Lung (tissue), 12 donors: Measurements from ENCODE around the gene FLYWCH2. TPM values are rescaled to one million over a fixed set of nuclear protein-coding genes. Genes with fewer than 3 reads are reported as not detected.

Experiments used
- ATAC-seq: fragments of 200-7000 bp; cut with Tn5 transposase; one replicate; pipeline ENCODE4 v1.9.1; 2020; ENCODE audit warnings: moderate number of reproducible peaks; ENCODE audit not compliant: insufficient read depth, low FRiP score
- DNase-seq, 3 donors: peaks; one replicate each; pipeline ENCODE4 v3.0.0-alpha.2; 2013 to 2017
- H3K27ac ChIP-seq, 2 donors: one replicate each; pipeline ENCODE4 v1.5.1; 2013; ENCODE audit warnings: mild to moderate bottlenecking in 2 of 2, moderate library complexity in 2 of 2, control low read depth in 1 of 2, inconsistent platforms in 1 of 2, low read depth in 1 of 2, low read length in 1 of 2
- H3K27me3 ChIP-seq, 3 donors: one replicate each; pipeline ENCODE4 v1.5.1; 2013; ENCODE audit warnings: low read length in 2 of 3; ENCODE audit not compliant: control insufficient read depth in 3 of 3, insufficient read depth in 3 of 3
- H3K36me3 ChIP-seq, 4 donors: one replicate each; pipeline ENCODE4 v1.5.1; 2013; ENCODE audit warnings: low read length in 4 of 4, mild to moderate bottlenecking in 1 of 4, moderate library complexity in 1 of 4; ENCODE audit not compliant: control insufficient read depth in 4 of 4, insufficient read depth in 4 of 4
- H3K4me1 ChIP-seq, 5 donors: one replicate each; pipeline ENCODE4 v1.5.1; 2013; ENCODE audit warnings: low read length in 5 of 5, mild to moderate bottlenecking in 2 of 5, moderate library complexity in 1 of 5; ENCODE audit not compliant: control insufficient read depth in 5 of 5, insufficient read depth in 5 of 5
- H3K4me3 ChIP-seq: one replicate; pipeline ENCODE4 v1.5.1; 2013; ENCODE audit warnings: mild to moderate bottlenecking, control low read depth, moderate library complexity
- H3K9ac ChIP-seq, 2 donors: one replicate each; pipeline ENCODE4 v1.5.1; 2013; ENCODE audit warnings: low read length in 2 of 2, control low read depth in 1 of 2; ENCODE audit not compliant: insufficient read depth in 1 of 2
- H3K9me3 ChIP-seq, 4 donors: one replicate each; pipeline ENCODE4 v1.5.1; 2013; ENCODE audit warnings: low read length in 3 of 4, mild to moderate bottlenecking in 1 of 4, moderate library complexity in 1 of 4; ENCODE audit not compliant: control insufficient read depth in 4 of 4, insufficient read depth in 3 of 4
- CTCF ChIP-seq: IDR thresholded peaks from 2 replicates; pipeline ENCODE4 v1.5.1; 2012; ENCODE audit warnings: mild to moderate bottlenecking; ENCODE audit errors: control extremely low read depth, extremely low read depth
- WGBS, 2 donors: extraction: QIAGEN DNeasy Blood & Tissue Kit; methylation state at CpG; one replicate each; pipeline ENCODE4 v1.1.7; 2013; 5-methylcytosine and 5-hydroxymethylcytosine counted together
- polyA plus RNA-seq, 2 donors: library from polyadenylated mRNA; stranded (reverse); fragments of 200-250 nt; gene quantifications; one replicate each; pipeline ENCODE4 v1.2.1, GENCODE V29; 2013
- total RNA-seq, 2 donors: library from RNA; depleted of rRNA in 1 of 2; stranded (reverse); fragments of >200 nt in 1 of 2; gene quantifications; one replicate each; pipeline ENCODE4 v1.2.1, GENCODE V29; 2014 to 2021
- donor health status: control.
- donor health status: control.
- donor health status: Bipolar disorder and iron deficiency.
- donor health status: healthy.
- donor health status: DM: yes; HTN: yes; CAD: no.

The FLYWCH2 gene
- total and polyA plus RNA-seq, 4 donors, result 26.7 to 40.6 (median 39.2) TPM

- Histone ChIP-seq H3K36me3 (no peaks in the 10 kb centered on the region), H3K4me3 (no peak overlapping the region), H3K9me3 (no peaks in the 10 kb centered on the region), H3K9ac (no peak overlapping the region), H3K27me3 (no peaks in the 10 kb centered on the region), H3K27ac (peak overlapping the region in 1 of 2 donors; percentile 75), H3K4me1 (peaks cover 0 to 3% (median 0%) of the 10 kb centered on the region in 5 donors)
- peak; percentile 61 for ATAC-seq
- peak in 2 of 3 donors; percentile 2 to 25 for DNase-seq
- WGBS, 2 donors, result 37 to 48% methylated on average over 22 of the region's 22 CpGs
- no peak for TF ChIP-seq CTCF
Measured at GRCh38 chr16:2835638-2836493, 47.1 kb upstream of the FLYWCH2 start.

- WGBS, 2 donors, result 69 to 86% methylated on average over 12 to 13 of the region's 13 CpGs
- TF ChIP-seq CTCF, result no peak
- no peak overlapping the region for H3K27ac ChIP-seq
- no peak overlapping the region for H3K4me3 ChIP-seq
- H3K27me3 ChIP-seq, result no peaks in the 10 kb centered on the region
- H3K36me3 ChIP-seq, result no peaks in the 10 kb centered on the region
- ATAC-seq (no peak), DNase-seq (peak in 1 of 3 donors; percentile 13)
- H3K9me3 ChIP-seq, result no peaks in the 10 kb centered on the region
- no peak overlapping the region for H3K9ac ChIP-seq
- peaks cover 0 to 11% (median 0%) of the 10 kb centered on the region in 5 donors for H3K4me1 ChIP-seq
Measured at GRCh38 chr16:2836646-2837508, 46.1 kb upstream of the FLYWCH2 start.

- Histone ChIP-seq H3K4me1 (peaks cover 0 to 17% (median 0%) of the 10 kb centered on the region in 5 donors), H3K4me3 (no peak overlapping the region), H3K9me3 (no peaks in the 10 kb centered on the region), H3K9ac (no peak overlapping the region), H3K36me3 (no peaks in the 10 kb centered on the region), H3K27ac (no peak overlapping the region), H3K27me3 (no peaks in the 10 kb centered on the region)
- ATAC-seq, result peak; percentile 59
- DNase-seq, result peak; percentile 54 to 75 (median 74)
- 6% methylated on average over 12 of the region's 12 CpGs for WGBS, 2 donors
- TF ChIP-seq CTCF, result peak; percentile 54
Measured at GRCh38 chr16:2838928-2839327, 44.1 kb upstream of the FLYWCH2 start.
